Right lobe of liver (tissue), 4 donors: ENCODE results near the gene TMIE.

ENCODE experiments used
- POLR2A ChIP-seq: fragments of 450-650 bp; IDR thresholded peaks from one replicate; pipeline ENCODE4 v1.6.1; 2017; ENCODE audit warnings: antibody characterized with exemption, mild to moderate bottlenecking
- TF ChIP-seq, protein P1 (sequence below), 4 donors: fragments of 200-600 bp in 3 of 4; fragments of 450-650 bp in 1 of 4; IDR thresholded peaks; one replicate each; pipeline versions ENCODE4 v1.5.1 to v1.8.0; 2016 to 2022; ENCODE audit warnings: antibody characterized with exemption in 4 of 4, mild to moderate bottlenecking in 2 of 4
- donor health status: DM: no; HTN: no; CAD: no.
- donor health status: DM: no; HTN: no; CAD: no.
- donor health status: DM: no; HTN: yes; CAD: no.

DNA sequence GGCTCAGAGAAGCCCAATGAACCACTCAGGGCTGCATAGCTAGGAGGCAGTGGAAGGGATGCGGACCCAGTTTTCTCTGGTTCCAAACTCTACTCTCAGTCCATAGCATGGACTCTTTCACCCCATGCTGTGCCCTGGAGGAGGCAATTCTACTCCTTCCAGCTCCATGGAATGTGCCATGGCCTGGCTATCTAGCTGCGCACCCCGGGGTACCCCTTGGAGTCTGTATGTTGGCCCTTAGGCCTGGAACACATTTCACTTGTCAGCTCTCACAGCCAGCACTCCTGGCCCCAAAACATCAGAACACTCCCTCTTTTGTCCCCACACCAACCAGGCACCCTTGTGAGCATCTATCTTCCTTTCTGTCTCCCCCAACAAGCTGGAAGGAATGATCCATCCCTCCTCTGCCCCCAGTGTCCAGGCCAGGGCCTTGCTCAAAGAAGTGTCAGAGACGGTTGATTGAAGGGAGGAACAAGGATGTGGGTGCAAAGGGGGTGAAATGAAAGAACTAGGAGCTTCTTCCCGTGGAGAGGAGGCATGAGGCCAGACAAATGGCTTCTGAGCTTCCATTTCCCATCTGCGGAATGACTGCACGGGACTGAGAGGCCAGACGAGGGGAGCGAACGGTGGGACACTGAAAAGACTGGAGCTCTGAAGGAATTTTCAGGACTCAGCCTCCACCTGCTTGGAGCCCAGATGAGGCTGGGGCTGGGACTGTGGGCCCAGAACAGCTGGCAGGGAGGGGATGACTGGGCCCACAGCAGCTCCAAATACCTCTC lies 13.7 kb downstream of the TMIE start:
- TF ChIP-seq, protein P1, sequence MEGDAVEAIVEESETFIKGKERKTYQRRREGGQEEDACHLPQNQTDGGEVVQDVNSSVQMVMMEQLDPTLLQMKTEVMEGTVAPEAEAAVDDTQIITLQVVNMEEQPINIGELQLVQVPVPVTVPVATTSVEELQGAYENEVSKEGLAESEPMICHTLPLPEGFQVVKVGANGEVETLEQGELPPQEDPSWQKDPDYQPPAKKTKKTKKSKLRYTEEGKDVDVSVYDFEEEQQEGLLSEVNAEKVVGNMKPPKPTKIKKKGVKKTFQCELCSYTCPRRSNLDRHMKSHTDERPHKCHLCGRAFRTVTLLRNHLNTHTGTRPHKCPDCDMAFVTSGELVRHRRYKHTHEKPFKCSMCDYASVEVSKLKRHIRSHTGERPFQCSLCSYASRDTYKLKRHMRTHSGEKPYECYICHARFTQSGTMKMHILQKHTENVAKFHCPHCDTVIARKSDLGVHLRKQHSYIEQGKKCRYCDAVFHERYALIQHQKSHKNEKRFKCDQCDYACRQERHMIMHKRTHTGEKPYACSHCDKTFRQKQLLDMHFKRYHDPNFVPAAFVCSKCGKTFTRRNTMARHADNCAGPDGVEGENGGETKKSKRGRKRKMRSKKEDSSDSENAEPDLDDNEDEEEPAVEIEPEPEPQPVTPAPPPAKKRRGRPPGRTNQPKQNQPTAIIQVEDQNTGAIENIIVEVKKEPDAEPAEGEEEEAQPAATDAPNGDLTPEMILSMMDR (IDR thresholded peaks at IDR 0.05): no peak
- TF ChIP-seq POLR2A: no peak
